Measurements from ENCODE around the gene AFF1.
A peak's percentile ranks its signal among the peaks of the same experiment; 100 is the strongest.

AFF1 gene

DNA sequence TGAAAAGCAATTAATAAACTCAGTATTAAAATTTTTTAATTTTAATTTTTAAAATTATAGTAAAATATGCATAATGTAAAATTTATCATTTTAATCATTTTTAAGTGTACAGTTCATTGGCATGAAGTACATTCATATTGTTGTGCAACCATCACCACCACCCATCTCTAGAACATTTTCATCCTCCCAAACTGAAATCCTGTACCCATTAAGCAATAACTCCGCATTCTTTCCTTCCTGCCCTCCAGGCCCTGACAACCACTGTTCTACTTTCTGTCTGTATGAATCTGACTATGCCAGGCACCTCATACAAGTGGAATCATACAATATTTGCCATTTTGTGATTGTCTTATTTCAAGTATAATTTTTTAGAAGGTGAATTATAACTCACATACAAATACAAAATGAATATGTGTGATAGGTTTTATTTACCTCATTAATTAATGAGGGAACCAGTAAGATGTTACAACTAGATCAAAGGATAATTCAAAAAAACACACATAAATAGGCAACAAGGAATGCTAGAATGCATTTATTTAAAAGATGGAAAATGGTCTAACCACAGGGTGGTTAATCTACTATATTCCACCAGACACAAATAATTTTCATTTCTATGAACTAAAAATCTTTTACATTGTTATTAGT, 13.1 kb upstream of the AFF1 start:
- no peak for TF ChIP-seq CTCF (IDR thresholded peaks at IDR 0.05; ENCODE audit: insufficient read depth, low read depth, low read length, missing control alignments)
- H3K4me3 ChIP-seq (ENCODE audit: low read depth, low read length): no peak overlapping the region
- DNase-seq (ENCODE audit: low read depth): no peak

- no peak overlapping the region for H3K4me3 ChIP-seq (ENCODE audit: low read depth, low read length)
- no peak for DNase-seq (ENCODE audit: low read depth)
- TF ChIP-seq CTCF (IDR thresholded peaks at IDR 0.05; ENCODE audit: insufficient read depth, low read depth, low read length, missing control alignments): no peak
Observed at GRCh38 chr4:86924811-86925210, 10.0 kb upstream of the AFF1 start.

- no peak for DNase-seq (ENCODE audit: low read depth)
- no peak overlapping the region for H3K4me3 ChIP-seq (ENCODE audit: low read depth, low read length)
- TF ChIP-seq CTCF (IDR thresholded peaks at IDR 0.05; ENCODE audit: insufficient read depth, low read depth, low read length, missing control alignments): no peak
Observed at GRCh38 chr4:86926435-86927086, 8.2 kb upstream of the AFF1 start.

GRCh38 chr4:86927843-86928395, 6.9 kb upstream of the AFF1 start:
- no peak overlapping the region for H3K4me3 ChIP-seq (ENCODE audit: low read depth, low read length)
- TF ChIP-seq CTCF (IDR thresholded peaks at IDR 0.05; ENCODE audit: insufficient read depth, low read depth, low read length, missing control alignments): no peak
- no peak for DNase-seq (ENCODE audit: low read depth)

DNA sequence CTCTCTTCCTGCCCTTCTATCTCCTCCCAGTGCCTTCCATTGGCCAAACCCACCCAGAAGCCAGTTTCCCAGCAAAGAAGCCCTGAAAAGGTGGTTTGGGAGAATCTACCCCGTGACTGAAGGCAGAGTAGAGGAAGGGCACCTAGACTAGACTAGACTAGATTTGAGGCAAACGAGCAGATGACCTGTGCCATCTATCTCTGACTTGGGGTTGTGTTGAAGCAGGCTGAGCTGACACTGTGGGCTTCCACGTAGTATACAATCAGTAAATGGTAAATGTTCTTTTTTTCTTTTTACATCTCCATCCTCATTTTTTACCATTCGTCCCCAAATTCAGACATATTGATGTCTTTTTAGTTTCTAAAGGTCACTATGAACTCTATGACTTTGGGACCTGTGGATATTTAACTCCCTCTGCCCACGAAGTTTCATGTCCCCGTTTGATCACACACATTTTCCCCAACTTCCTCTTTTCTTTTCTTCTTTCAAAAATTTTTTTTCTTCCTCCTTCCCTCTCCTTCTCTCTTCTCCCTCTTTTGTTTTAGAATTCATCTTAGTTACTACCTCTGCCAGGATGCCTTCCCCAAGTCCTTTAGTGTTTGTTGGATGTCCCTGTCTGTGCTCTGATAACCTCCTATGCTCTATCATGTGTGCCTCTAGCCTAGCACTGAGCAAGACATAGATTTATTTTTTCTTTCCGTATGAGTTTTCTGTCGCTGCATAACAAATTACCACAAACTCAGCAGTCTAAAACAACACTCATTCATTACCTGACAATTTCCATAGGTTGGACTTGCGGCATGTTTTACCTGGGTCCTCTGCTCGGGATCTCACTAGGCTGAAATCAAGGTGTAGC, 6.2 kb upstream of the AFF1 start:
- H3K4me3 ChIP-seq (ENCODE audit: low read depth, low read length): no peak overlapping the region
- no peak for TF ChIP-seq CTCF (IDR thresholded peaks at IDR 0.05; ENCODE audit: insufficient read depth, low read depth, low read length, missing control alignments)
- no peak for DNase-seq (ENCODE audit: low read depth)

GRCh38 chr4:86934147-86934770, 552 bp upstream of the AFF1 start:
- TF ChIP-seq CTCF (IDR thresholded peaks at IDR 0.05; ENCODE audit: insufficient read depth, low read depth, low read length, missing control alignments): no peak
- H3K4me3 ChIP-seq (ENCODE audit: low read depth, low read length): peak overlapping the region; percentile 81
- peak; percentile 26 for DNase-seq (ENCODE audit: low read depth)

All from GM12865 (cell line).